Mammary epithelial cell (primary cell): ENCODE measurements around the gene ZNF695.

Experiments
- EZH2 ChIP-seq: IDR thresholded peaks from 2 replicates; pipeline ENCODE4 v1.6.1; 2012; ENCODE audit warnings: low read length, inconsistent platforms, borderline replicate concordance
- TF ChIP-seq, protein P1 (sequence below), 2 donors: IDR thresholded peaks in 1 of 2; conservative IDR thresholded peaks in 1 of 2; 2 replicates each; pipeline ENCODE4 v1.5.1; 2011 to 2012; ENCODE audit warnings: inconsistent platforms in 2 of 2, low read length in 2 of 2, mild to moderate bottlenecking in 2 of 2, control low read depth in 1 of 2, low read depth in 1 of 2; ENCODE audit not compliant: insufficient read depth in 1 of 2; ENCODE audit errors: extremely low read depth in 1 of 2

DNA sequence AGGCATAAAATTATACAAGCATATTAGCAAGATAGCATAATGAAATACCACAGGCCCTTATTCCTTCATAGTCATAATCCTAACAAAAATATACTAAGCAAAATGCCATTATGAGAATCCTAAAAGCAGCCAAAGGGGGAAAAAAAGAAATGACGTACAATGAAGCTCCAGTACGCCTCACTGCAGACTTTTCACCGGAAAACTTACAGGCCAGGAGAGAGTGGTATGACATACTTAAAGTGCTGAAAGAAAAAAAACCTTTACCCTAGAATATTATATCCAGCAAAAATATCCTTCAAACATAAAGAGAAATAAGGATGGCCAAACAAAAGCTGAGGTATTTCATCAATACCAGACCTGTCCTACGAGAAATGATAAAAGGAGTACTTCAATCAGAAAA lies 19.5 kb downstream of the ZNF695 start:
- TF ChIP-seq, protein P1, sequence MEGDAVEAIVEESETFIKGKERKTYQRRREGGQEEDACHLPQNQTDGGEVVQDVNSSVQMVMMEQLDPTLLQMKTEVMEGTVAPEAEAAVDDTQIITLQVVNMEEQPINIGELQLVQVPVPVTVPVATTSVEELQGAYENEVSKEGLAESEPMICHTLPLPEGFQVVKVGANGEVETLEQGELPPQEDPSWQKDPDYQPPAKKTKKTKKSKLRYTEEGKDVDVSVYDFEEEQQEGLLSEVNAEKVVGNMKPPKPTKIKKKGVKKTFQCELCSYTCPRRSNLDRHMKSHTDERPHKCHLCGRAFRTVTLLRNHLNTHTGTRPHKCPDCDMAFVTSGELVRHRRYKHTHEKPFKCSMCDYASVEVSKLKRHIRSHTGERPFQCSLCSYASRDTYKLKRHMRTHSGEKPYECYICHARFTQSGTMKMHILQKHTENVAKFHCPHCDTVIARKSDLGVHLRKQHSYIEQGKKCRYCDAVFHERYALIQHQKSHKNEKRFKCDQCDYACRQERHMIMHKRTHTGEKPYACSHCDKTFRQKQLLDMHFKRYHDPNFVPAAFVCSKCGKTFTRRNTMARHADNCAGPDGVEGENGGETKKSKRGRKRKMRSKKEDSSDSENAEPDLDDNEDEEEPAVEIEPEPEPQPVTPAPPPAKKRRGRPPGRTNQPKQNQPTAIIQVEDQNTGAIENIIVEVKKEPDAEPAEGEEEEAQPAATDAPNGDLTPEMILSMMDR (conservative IDR thresholded peaks at IDR 0.05 in 1 of 2, IDR thresholded peaks at IDR 0.05 in 1 of 2; ENCODE audit: extremely low read depth in 1 of 2, insufficient read depth in 1 of 2, low read depth in 1 of 2, low read length in 2 of 2), result no peak
- TF ChIP-seq EZH2, result no peak
